Panc1 (cell line): ENCODE results near the gene SARS1.

ENCODE experiments used
- CTCF ChIP-seq: fragments of 450-650 bp; IDR thresholded peaks from 2 replicates; pipeline ENCODE4 v1.5.1; 2017; ENCODE audit warnings: mild to moderate bottlenecking
- REST ChIP-seq, 2 experiments: IDR thresholded peaks; 2 replicates each; pipeline ENCODE4 v1.6.1; 2011 to 2012; ENCODE audit warnings: low read depth in 2 of 2, control low read depth in 1 of 2, low read length in 1 of 2, mild to moderate bottlenecking in 1 of 2, moderate library complexity in 1 of 2; ENCODE audit not compliant: insufficient read depth in 1 of 2

GRCh38 chr1:109231066-109231465 is 17.3 kb downstream of the SARS1 start:
- TF ChIP-seq REST (IDR thresholded peaks at IDR 0.05; ENCODE audit: insufficient read depth in 1 of 2, low read depth in 2 of 2, low read length in 1 of 2) (no peak), CTCF (no peak)
